ENCODE results near the gene SLC25A44.

Gene SLC25A44

GRCh38 chr1:156193488-156194299, at the start of gene SLC25A44:
Gene SLC25A44 (plus strand): TSS chr1:156194104. CDS start chr1:156199848, 5,744 bp downstream.
- peak; percentile 96 for DNase-seq

GRCh38 chr1:156144742-156145141, 49.2 kb upstream of the SLC25A44 start:
- no peak for DNase-seq

GRCh38 chr1:156145650-156146019, 48.3 kb upstream of the SLC25A44 start:
- no peak for DNase-seq

GRCh38 chr1:156146020-156146768, 47.7 kb upstream of the SLC25A44 start:
- DNase-seq: no peak

GRCh38 chr1:156146769-156147405, 47.0 kb upstream of the SLC25A44 start:
- DNase-seq: no peak

GRCh38 chr1:156148216-156148615, 45.7 kb upstream of the SLC25A44 start:
- no peak for DNase-seq

GRCh38 chr1:156149374-156150332, 44.3 kb upstream of the SLC25A44 start:
- DNase-seq: no peak

- DNase-seq: peak; percentile 47
These were observed 43.4 kb upstream of the SLC25A44 start for GRCh38 chr1:156150333-156151011.

- no peak for DNase-seq
These were observed 42.7 kb upstream of the SLC25A44 start for GRCh38 chr1:156151093-156151688.

GRCh38 chr1:156152628-156153027, 41.3 kb upstream of the SLC25A44 start:
- no peak for DNase-seq

GRCh38 chr1:156153362-156153761, 40.5 kb upstream of the SLC25A44 start, which contains the start of gene SEMA4A:
Gene SEMA4A (plus strand): TSS chr1:156153585. CDS start chr1:156154579, 994 bp downstream.
- DNase-seq: no peak

- DNase-seq: peak; percentile 74
These were observed 39.6 kb upstream of the SLC25A44 start for GRCh38 chr1:156154317-156154749.

- no peak for DNase-seq
These were observed 38.0 kb upstream of the SLC25A44 start for GRCh38 chr1:156155756-156156510.

GRCh38 chr1:156157506-156157905, 36.4 kb upstream of the SLC25A44 start:
- DNase-seq: no peak

GRCh38 chr1:156157966-156158365, 35.9 kb upstream of the SLC25A44 start:
- no peak for DNase-seq

GRCh38 chr1:156160000-156160742, 33.7 kb upstream of the SLC25A44 start:
- DNase-seq: no peak

- no peak for DNase-seq
These were observed 33.1 kb upstream of the SLC25A44 start for GRCh38 chr1:156160743-156161171.

GRCh38 chr1:156162430-156163037, 31.4 kb upstream of the SLC25A44 start:
- no peak for DNase-seq

- DNase-seq: no peak
These were observed 30.2 kb upstream of the SLC25A44 start for GRCh38 chr1:156163712-156164111.

Measured in NK-92 treated with Interleukin-12 subunit alpha and Interleukin-12 subunit beta, amount 100 ng/mL, for 24 hours (cell line).